GM21619 (cell line): Measurements from ENCODE around the gene MAP2K7.

ENCODE experiments used
- ATAC-seq: cut with Tn5 transposase; IDR thresholded peaks from one replicate; pipeline ENCODE4 v1.9.1; 2021; ENCODE audit not compliant: unreplicated experiment

MAP2K7 gene

DNA sequence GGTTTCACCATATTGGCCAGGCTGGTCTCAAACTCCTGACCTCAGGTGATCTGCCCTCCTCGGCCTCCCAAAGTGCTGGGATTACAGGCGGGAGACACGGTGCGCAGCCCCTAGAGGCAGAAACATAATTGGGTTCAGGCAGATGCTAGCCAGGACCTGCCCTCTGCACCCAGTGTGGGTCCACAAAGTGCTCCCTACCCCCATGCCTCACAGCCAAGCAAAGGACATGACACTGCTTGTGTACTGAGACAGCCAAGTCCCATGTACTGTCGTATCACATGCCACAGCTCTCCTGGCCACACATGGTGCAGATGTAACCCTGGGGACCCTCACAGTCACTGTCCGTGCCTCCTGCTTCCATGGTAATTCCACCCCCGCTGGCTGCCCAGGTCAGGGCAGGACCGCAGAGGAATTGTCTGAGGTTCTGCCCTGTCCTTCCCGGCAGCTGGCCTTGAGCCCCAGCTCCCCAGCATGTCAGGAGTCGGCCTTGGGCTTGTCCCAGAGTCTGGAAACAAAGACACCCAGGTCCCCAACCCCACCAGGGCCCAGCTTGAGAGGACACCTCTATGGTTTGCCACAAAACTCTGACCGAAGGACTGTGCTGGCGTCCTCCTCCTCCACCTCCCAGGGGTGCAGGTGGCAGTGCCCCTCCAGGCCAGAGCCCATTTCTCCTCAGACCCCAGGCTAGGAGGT is 37.1 kb upstream of the MAP2K7 start:
- no peak for ATAC-seq

DNA sequence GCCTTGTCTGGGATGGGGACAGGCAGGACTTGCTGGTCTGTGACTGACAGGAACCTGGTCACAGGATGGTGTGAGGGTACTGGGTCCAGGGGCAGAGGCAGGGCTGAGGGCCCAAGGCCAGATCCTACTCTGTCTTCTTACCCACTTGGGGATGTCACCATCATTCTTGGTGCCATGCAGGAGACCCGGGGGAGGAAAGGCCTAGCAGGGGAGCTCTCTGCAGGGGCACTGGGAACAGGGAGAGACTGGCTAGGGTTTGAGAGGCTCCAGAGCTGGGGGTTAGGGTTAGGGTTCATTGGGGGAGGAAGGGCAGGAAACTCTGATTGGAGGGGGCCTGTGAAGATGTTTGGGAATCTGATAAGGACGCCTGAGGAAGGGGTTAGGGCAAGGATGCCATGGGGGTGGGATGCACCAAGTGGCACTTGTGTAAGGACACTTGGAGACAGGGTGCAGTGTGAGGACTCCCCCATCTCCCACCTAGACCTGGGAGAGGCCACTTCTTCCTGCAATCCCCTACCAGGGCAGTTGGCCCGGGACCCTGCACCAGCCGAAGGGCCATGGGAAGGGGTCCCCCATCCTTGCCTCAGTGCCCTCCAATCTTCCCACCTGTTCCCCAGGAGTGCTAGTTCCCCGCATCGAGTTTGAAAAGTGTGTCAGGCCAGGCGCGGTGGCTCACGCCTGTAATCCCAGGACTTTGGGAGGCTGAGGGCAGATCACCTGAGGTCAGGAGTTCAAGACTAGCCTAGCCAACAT is 36.4 kb upstream of the MAP2K7 start:
- ATAC-seq = no peak

DNA sequence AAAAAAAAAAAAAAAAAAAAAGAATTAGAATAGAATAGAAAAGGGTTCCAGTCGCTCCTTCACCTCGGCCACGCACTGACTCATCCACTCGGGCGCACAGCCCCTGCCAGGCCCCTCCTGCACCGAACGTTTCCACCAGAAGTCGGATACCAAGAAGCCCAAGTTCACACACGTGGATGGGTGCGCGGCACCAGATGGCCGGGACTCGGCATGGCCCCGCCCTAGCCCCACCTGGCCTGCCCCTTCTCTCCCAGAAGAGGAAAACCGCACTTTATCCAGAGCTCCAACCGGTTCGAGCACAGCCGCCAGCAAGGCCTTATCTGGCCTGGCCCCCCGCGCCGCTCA is 35.4 kb upstream of the MAP2K7 start:
- no peak for ATAC-seq

DNA sequence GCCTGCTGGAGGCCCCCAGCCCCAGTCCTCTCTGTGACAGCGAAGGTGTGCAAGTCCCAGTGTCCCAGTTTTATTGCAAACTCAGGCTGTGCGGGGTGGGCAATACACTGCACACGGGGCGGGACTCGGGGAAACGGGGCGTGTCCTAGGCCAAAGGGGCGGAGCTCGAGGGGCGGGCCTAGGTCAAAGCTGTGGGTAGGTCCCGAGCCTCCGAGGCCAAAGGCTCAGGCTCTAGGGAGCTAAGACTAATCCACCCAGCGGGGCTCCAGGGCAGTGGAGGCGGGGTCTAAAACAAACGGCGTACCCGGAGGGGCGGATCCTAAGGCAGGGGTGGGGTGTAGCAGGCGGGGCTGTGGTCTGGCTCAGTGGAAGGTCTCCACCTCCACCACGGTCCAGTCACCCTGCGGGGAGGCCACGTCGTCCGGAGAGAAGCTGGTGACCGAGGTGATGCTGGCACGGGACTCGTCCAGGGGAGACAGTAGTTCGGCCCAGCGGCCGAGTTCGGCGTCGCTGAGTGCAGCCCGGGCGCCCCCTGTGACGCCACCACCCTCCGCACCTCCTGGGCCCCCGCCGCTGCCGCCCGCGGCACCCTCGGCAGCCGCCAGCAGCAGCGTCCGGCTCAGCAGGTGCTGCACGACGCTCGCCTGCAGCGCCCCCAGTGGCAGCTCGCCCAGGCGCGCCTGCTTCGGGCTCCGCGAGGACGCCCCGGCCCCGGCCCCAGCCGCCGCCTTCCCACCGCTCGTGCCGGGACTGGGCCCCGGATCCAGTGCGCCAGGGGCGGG is 34.8 kb upstream of the MAP2K7 start:
- ATAC-seq = peak; percentile 51

DNA sequence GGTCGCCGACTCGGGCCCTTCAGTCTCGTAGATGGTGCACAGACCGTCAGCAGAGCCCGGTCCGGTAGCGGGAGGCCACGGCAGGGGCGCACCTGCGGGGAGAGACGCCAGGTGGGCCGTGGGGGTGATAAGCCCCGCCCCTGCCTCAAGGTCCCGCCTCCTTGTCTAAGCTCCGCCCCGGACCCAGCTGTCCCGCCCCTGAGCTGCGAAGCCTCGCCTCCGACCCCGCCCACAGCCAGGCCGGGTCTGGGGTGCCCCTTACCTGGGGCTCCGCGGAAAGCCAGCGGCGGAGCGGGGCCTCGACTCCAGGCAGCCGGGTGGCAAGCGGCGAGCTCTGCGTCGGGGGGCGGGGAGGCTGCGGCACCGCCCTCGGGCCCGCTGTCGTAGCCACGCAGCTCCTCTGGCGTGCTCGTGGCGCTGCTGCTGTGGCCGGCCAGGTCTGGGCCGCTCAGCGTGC is 34.2 kb upstream of the MAP2K7 start:
- ATAC-seq = peak; percentile 41

DNA sequence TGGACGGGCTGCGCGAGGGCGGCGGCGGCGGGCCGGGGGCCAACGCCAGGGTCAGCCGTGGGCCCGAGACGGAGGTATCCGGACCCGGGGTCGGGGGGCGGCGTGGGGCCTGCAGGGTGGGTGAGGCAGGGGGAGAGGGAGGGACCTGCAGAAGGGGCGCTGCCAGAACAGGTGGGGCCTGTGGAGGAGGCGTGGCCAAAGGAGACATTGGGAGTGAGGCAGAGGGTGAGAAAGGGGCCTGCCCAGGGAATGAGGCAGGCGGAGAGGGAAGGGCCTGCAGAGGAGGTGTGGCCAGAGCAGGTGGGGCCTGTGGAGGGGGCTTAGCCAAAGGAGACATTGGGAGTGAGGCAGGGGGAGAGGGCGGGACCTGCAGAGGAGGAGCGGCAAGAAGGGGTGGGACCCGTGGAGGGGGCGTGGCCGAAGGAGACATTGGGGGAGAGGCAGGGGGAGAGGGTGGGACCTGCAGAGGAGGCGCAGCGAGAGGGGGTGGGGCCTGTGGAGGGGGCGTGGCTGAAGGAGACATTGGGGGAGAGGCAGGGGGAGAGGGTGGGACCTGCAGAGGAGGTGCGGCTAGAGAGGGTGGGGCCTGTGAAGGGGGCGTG is 33.7 kb upstream of the MAP2K7 start:
- no peak for ATAC-seq

DNA sequence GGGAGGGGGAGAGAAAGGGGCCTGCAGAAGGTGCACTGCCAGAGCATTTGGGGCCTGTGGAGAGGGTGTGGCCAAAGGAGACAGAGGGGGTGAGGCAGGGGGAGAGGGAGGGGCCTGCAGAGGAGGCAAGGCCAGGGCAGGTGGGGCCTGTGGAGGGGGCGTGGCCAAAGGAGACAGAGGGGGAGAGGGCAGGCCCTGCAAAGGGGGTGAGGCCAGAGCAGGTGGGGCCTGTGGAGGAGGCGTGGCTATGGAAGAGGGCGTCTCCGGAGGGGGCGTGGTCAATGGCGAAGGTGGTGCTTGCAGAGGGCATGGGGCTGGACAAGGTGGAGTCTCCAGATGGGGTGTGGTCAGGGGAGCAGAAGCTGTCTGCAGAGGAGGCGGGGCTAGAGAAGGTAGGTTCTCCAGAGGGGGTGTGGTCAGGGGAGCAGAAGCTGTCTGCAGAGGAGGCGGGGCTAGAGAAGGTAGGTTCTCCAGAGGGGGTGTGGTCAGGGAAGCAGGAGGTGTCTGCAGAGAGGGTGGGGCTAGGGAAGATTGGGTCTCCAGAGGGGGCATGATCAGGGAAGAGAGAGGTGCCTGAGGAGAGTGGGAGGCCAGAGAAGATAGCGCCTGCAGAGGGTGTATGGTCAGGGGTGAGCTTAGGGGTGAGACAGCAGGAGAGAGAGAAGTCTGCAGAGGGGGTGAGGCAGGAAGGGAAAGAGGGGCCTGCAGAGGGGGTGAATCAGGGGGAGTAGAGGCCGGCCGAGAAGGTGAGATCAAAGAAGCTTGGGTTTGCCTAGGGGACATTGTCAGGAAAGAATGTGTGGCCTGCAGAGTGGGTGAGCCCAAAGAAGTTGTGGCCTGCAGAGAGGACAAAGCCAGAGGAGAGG is 32.9 kb upstream of the MAP2K7 start:
- no peak for ATAC-seq

DNA sequence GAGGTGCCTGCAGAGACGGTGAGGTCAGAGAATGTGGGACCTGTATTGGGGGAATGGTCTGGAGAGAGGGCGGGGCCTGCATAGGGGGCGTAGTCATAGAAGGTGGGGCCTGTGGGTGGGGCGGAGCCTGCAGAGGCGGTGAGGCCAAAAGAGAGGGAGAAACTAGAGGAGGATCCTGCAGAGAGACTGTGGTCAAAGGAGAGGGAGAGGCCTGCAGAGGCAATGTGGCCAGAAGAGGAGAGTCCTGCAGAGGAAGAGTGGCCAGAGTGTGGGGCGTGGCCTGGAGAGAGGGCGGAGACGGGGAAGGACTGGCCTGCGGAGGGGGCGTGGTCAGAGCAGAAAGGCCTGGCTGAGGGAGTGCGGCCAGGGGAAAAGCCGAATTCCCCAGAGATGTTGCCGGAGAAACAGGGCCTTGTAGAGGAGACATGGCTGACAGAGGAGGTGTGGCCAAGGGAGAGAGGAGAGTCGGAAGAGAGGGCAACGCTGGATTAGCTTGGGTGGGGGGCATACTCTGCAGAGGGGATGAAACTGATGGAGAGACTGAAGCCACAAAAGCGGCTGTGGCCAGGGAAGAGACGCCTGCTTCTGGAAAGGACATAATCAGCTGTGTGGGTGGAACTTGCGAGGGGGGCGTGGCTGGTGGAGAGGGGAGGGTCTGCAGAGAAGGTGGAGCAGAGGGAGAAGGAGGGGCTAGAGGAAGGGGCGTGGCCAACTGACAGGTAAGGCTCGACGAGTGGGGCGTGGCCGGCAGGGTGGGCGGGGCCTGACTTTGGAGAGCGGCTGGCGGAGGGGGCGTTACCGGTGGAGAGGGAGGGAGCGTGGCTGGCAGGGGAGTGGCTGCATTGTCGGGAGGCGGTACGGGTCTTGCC is 32.0 kb upstream of the MAP2K7 start:
- no peak for ATAC-seq

DNA sequence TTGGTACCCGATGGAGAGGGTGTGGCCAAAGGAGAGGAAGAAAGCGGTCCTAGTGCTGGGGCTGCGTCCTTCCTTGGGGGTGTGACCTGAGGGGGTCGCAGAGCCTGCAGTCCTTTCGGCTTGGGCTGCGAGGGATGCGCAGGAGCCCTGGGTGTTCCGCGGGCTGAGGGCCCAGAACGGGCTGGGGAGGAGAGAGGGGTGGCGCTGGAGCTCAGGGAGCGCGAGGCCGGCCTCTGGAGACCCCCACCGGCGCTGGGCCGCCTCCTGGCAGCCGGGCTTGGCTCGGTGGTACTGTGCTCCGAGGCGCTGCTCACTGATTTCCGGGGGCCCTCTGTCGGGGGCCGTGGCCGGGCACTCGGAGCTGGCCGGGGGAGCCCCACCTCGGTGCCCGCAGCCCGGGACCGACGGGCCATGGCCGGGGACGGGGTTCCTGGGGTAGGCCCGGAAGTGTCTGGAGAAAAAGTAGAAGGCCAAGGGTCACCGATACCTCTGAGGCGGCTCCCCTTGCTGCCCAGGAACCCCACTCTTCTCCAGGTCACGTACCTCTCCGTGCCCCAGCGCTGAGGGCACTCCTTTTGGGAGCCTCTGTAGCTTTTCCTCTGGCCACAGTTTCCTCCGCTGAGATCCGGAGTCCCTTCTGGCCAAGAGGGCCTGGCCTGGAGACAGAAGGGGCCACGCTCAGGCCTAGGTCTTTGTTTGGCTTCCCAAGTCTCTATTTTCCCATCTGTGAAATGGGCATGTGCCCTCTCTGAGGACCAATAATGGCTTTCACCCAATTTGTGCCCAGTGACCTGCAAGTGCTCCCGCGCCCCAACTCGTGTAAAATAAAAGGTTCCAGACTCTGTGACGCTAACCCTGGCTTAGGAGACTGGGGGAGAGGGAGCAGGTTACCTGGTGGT is 31.1 kb upstream of the MAP2K7 start:
- ATAC-seq = no peak

DNA sequence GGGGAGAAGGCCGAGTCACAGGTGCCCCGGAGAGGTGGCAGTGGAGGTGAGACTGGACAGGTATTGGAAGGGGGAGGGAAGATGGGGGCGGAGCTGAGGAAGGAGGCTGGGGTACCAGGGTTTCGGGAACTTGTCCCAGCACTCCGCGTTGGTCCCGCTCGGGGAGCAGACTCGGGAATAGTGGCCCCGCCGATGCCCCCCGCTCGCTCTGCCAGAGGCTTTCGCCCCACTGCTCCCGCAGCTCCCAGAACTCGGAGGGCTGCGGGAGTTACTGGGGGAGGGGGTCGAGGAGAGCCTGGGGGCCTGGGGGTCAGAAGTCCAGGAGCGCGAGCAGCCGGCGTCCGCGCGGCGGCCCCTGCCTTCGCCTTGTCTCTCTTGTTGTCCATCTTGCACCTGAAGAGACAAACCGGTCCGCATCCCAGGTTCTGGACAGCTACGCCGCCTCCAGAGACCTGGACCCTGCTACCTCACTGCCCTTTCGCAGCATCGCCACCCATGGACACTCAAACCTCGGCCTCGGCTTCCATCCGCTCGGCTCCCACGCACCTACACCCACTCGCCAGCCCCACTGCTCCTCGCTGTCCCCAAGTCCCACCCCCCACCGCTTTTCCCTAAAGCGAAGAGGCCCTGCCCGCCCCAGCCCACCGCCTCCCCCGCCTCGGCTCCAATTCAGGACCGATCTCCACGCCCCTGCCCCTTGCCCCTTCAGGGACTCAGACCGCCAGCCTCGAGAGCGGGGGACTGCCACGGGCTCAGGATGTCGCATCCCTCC is 30.2 kb upstream of the MAP2K7 start:
- ATAC-seq = no peak

DNA sequence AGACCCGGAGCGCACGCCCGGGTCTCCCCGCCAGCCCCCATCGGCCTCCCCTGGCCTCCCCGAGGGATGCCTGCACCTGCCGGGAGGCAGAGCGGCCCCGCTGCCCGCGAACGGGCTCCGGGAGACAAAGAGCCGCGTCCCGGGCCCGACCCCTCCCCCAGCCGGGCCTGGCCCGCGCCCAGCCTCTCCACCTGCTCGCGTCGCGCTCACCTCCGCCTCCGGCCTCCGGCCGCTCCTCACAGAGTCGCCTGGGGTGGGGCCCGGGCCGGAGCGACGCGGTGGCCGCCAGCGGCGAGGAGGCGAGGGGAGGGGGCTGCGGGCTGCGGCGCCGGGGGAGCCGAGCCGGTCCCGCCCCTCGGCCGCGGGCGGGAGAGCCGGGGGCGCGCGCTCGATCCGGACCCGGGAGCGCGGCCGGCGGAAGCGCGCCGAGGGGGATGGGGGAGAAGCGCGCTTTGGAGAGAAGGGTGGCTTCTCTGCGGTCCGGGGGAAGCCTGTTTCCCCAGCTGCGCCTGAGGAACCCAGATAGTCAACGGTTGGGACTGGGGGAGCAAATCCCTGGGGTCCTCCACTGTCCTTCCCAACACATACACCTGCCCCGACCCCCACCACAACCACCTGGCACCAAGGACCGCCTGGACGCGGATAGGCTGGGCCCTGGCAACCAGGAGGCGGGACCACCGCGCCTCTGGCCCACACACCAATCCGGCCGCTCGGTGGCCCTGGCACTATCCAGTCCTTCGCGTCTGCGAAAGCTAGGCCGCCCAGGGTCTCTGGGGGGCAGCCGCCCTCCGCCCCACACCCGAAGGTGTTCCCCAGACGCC is 29.4 kb upstream of the MAP2K7 start, which contains the start of gene PRR36:
Gene PRR36, minus strand, starts transcription at position 315 of the 821 bp plus-strand sequence. CDS start 701 bp downstream, outside the sequence.
- no peak for ATAC-seq

DNA sequence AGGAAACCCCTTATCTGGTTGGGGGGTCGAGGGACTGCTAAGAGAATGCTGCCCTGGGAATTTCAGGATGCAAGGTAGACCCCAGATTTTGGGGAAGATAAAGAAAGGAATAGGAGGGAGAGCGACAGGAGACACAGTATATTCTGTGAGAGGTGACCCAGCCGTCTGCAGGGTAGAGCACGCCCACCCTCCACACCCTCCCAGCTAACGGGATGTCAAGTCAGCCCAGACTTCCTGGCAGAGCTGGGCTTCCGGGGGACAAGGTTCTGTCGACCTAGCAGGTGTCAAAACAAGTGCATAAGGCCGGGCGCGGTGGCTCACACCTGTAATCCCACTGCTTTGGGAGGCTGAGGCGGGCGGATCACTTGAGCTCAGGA is 28.8 kb upstream of the MAP2K7 start:
- ATAC-seq = no peak

DNA sequence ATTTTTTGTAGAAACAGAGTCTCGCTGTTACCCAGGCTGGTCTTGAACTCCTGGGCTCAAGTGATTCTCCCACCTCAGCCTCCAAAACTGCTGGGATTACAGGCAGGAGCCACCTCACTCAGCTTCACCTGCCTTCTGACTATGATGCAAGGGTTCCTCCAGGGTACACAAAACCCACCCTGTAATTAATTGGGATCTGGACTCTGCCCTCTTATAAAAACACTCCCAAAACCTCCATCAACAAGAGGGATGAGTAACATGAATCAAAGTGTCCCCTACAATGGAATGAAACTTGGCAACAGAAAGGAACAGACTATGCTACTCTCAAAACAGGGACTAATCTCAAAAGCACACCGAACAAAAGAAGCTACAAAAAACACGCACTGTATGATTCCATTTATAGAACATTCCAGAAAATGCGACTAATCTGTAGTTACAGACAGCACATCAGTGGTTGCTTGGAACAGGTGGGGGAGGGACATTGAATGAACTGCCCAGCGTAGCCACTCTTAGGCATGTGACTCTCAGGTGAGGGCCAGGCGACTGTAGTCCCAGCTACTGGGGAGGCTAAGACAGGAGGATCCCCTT is 26.3 kb upstream of the MAP2K7 start:
- ATAC-seq = no peak

DNA sequence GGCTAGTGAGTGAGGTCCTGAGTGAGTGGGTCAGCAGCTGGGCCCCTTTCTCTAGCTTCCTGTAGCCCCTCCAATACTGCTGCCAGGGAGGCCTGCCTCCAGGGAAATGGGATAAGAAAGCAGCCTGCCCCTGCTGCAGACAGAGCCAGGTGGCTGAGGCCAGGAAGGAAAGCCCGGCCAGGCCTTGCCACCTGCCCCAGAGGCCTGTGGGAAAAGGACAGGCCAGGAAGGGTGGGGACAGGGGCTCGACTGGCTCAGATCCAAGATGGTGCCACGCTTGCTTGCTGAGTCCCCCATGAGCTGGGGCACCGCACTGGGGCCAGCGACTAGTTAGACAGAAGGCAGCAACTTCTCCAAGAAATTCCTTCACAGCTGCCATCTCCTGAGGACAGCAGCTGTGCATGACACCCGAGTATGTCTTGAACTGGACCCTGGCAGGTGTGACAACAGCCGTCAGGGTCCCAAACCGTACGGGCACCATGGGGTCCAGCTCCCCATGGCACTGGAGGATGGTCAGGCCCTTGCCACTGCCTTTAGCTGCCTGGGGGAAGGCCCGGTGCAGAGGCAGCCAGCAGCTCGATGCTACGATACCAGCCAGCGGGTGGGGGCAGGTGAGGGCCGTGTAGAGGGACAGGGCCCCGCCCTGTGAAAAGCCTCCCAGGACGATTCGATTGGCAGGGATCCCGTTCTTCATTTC is 24.4 kb upstream of the MAP2K7 start:
- no peak for ATAC-seq

DNA sequence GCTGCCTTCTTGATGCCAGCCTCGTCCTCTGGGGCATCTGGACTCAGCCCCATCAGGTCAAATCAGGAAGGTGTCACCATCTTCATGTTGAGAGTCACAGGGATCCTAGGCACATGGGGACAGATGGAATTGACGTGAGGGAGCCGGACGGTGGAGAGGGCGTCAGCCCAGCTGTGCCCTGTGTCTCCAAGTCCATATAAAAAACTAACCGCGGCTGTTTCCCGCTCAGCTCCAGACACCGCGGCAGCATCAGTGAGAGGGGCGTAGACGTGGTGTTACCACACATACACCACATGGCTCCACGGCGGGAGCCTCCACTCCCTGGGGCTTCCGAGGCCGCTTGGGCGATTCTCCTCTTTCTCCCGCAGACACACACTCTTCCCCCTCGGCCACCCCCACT is 23.8 kb upstream of the MAP2K7 start:
- no peak for ATAC-seq

DNA sequence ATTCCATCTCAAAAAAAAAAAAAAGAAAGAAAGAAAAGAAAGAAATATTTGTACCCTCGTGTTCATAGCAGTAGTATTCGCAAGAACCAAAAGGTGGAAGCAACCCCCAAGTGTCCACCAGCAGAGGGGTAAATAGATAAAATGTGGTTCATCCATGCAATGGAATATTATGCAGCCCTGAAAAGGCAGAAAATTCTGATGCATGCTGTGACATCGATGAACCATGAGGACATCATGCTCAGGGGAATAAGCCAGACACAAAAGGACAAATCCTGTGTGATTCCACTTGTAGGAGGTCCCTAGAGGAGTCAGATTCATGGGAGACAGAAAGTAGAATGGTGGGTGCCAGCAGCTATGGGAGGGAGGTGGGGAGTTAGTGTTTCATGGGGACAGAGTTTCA is 21.8 kb upstream of the MAP2K7 start:
- ATAC-seq = no peak
